H9 (cell line): Measurements from ENCODE around the gene COG3. TPM values are rescaled to one million over a fixed set of nuclear protein-coding genes. Genes with fewer than 3 reads are reported as not detected.

ENCODE experiments used
- DNase-seq: peaks from one replicate; pipeline ENCODE4 v3.0.0-alpha.2; 2017
- H2AFZ ChIP-seq: one replicate; pipeline ENCODE4 v1.6.1; 2013; ENCODE audit warnings: mild to moderate bottlenecking, low read length, control low read depth, moderate library complexity
- H2AK5ac ChIP-seq: 2 replicates; pipeline ENCODE4 v1.6.1; 2013; ENCODE audit warnings: low read length, control low read depth, mixed read lengths; ENCODE audit not compliant: insufficient read length
- H2BK120ac ChIP-seq: one replicate; pipeline ENCODE4 v1.6.1; 2013; ENCODE audit warnings: low read depth, mild to moderate bottlenecking, low read length, control low read depth, inconsistent platforms; ENCODE audit not compliant: poor library complexity, severe bottlenecking
- H2BK12ac ChIP-seq: 2 replicates; pipeline ENCODE4 v1.6.1; 2013; ENCODE audit warnings: low read length, control low read depth, mixed read lengths, low read depth; ENCODE audit not compliant: insufficient read length
- H2BK15ac ChIP-seq: 2 replicates; pipeline ENCODE4 v1.6.1; 2013; ENCODE audit warnings: low read depth, low read length, control low read depth
- H2BK20ac ChIP-seq: one replicate; pipeline ENCODE4 v1.6.1; 2013; ENCODE audit warnings: low read depth, mild to moderate bottlenecking, low read length, control low read depth, inconsistent platforms; ENCODE audit not compliant: poor library complexity, severe bottlenecking
- H2BK5ac ChIP-seq: 2 replicates; pipeline ENCODE4 v1.6.1; 2013; ENCODE audit warnings: low read length, control low read depth, mixed read lengths; ENCODE audit not compliant: insufficient read length
- H3K14ac ChIP-seq: 2 replicates; pipeline ENCODE4 v1.6.1; 2013; ENCODE audit warnings: low read length, control low read depth; ENCODE audit not compliant: insufficient read depth
- H3K18ac ChIP-seq: 2 replicates; pipeline ENCODE4 v1.6.1; 2013; ENCODE audit warnings: low read depth, mild to moderate bottlenecking, mixed read lengths, low read length, control low read depth; ENCODE audit not compliant: insufficient read length
- H3K23ac ChIP-seq: 2 replicates; pipeline ENCODE4 v1.6.1; 2013; ENCODE audit warnings: low read length, control low read depth, mixed read lengths, low read depth; ENCODE audit not compliant: insufficient read length
- H3K23me2 ChIP-seq: 2 replicates; pipeline ENCODE4 v1.6.1; 2013; ENCODE audit warnings: low read depth, mild to moderate bottlenecking, mixed read lengths, low read length, control low read depth; ENCODE audit not compliant: insufficient read length, poor library complexity, severe bottlenecking
- H3K27ac ChIP-seq: 2 replicates; pipeline ENCODE4 v1.5.1; 2013; ENCODE audit warnings: low read length, control low read depth, mixed read lengths, low read depth; ENCODE audit not compliant: insufficient read length
- H3K27me3 ChIP-seq: 2 replicates; pipeline ENCODE4 v1.6.1; 2013; ENCODE audit warnings: low read length, control low read depth, inconsistent platforms; ENCODE audit not compliant: insufficient read depth
- H3K4ac ChIP-seq: 2 replicates; pipeline ENCODE4 v1.6.1; 2013; ENCODE audit warnings: low read depth, mild to moderate bottlenecking, control low read depth, inconsistent platforms, low read length, moderate library complexity
- H3K4me1 ChIP-seq: 2 replicates; pipeline ENCODE4 v1.6.1; 2013; ENCODE audit warnings: low read length, control low read depth, inconsistent platforms; ENCODE audit not compliant: insufficient read depth
- H3K4me2 ChIP-seq: 2 replicates; pipeline ENCODE4 v1.6.1; 2013; ENCODE audit warnings: low read length, control low read depth, mixed read lengths; ENCODE audit not compliant: insufficient read length, insufficient read depth
- H3K56ac ChIP-seq: 2 replicates; pipeline ENCODE4 v1.6.1; 2013; ENCODE audit warnings: low read depth, mild to moderate bottlenecking, mixed read lengths, low read length, control low read depth; ENCODE audit not compliant: insufficient read length
- H3K79me1 ChIP-seq: 2 replicates; pipeline ENCODE4 v1.6.1; 2013; ENCODE audit warnings: low read depth, mild to moderate bottlenecking, moderate library complexity, low read length, control low read depth, inconsistent platforms; ENCODE audit not compliant: insufficient read depth, poor library complexity, severe bottlenecking
- H3K79me2 ChIP-seq: 2 replicates; pipeline ENCODE4 v1.6.1; 2013; ENCODE audit warnings: low read length, control low read depth, inconsistent platforms; ENCODE audit not compliant: insufficient read depth
- H3K9ac ChIP-seq: 2 replicates; pipeline ENCODE4 v1.6.1; 2013; ENCODE audit warnings: low read length, control low read depth, mixed read lengths; ENCODE audit not compliant: insufficient read length; ENCODE audit errors: extremely low read depth
- H3K9me3 ChIP-seq: one replicate; pipeline ENCODE4 v1.6.1; 2013; ENCODE audit warnings: low read depth, low read length, inconsistent platforms; ENCODE audit not compliant: control insufficient read depth
- H3T11ph ChIP-seq: one replicate; pipeline ENCODE4 v1.6.1; 2013; ENCODE audit warnings: mild to moderate bottlenecking, low read length, control low read depth, inconsistent platforms
- H4K20me1 ChIP-seq: one replicate; pipeline ENCODE4 v1.6.1; 2013; ENCODE audit not compliant: control insufficient read depth, insufficient read length, insufficient read depth
- H4K5ac ChIP-seq: 2 replicates; pipeline ENCODE4 v1.6.1; 2013; ENCODE audit warnings: low read depth, mild to moderate bottlenecking, mixed read lengths, low read length, control low read depth; ENCODE audit not compliant: insufficient read length
- H4K8ac ChIP-seq: replicated peaks from 2 replicates; pipeline ENCODE4 v1.6.1; 2013; ENCODE audit warnings: low read length, control low read depth, mixed read lengths, low read depth; ENCODE audit not compliant: insufficient read length
- H4K91ac ChIP-seq: 2 replicates; pipeline ENCODE4 v1.6.1; 2013; ENCODE audit warnings: low read depth, mild to moderate bottlenecking, moderate library complexity, mixed read lengths, low read length, control low read depth; ENCODE audit not compliant: insufficient read length
- H3K27ac Mint-ChIP-seq, 3 experiments: 2 replicates in 2 of 3; 3 replicates in 1 of 3; pipeline ENCODE4 v1.8.0; 2020 to 2021; ENCODE audit warnings: mixed read lengths in 3 of 3, mild to moderate bottlenecking in 1 of 3, moderate library complexity in 1 of 3
- H3K27me3 Mint-ChIP-seq: 2 replicates; pipeline ENCODE4 v1.8.0; 2021; ENCODE audit warnings: low read depth, mild to moderate bottlenecking, moderate library complexity, mixed read lengths
- H3K36me3 Mint-ChIP-seq, 3 experiments: 2 replicates in 2 of 3; 3 replicates in 1 of 3; pipeline ENCODE4 v1.8.0; 2020 to 2021; ENCODE audit warnings: low read depth in 3 of 3, mixed read lengths in 3 of 3; ENCODE audit not compliant: insufficient read depth in 1 of 3
- H3K4me1 Mint-ChIP-seq, 2 experiments: 2 replicates each; pipeline ENCODE4 v1.8.0; 2020; ENCODE audit warnings: mixed read lengths in 2 of 2
- H3K4me3 Mint-ChIP-seq, 2 experiments: 2 replicates in 1 of 2; 3 replicates in 1 of 2; pipeline ENCODE4 v1.8.0; 2020 to 2021; ENCODE audit warnings: mild to moderate bottlenecking in 2 of 2, mixed read lengths in 2 of 2, moderate library complexity in 1 of 2
- H3K9me3 Mint-ChIP-seq, 2 experiments: 2 replicates in 1 of 2; 3 replicates in 1 of 2; pipeline ENCODE4 v1.8.0; 2020; ENCODE audit warnings: mild to moderate bottlenecking in 2 of 2, mixed read lengths in 2 of 2, moderate library complexity in 1 of 2
- WGBS: extraction: QIAGEN DNeasy Blood & Tissue Kit; methylation state at CpG from one replicate; pipeline ENCODE4 v1.1.7; 2013; ENCODE audit warnings: missing lambda C conversion rate, low lambda C conversion rate, mixed read lengths; ENCODE audit not compliant: insufficient read length; ENCODE audit errors: extremely low coverage; 5-methylcytosine and 5-hydroxymethylcytosine counted together
- total RNA-seq: library from RNA; stranded (reverse); gene quantifications from 2 replicates; pipeline ENCODE4 v1.2.1, GENCODE V29; 2021
- TF ChIP-seq, protein P1 (sequence below): fragments of 200-600 bp; sonication (generic); conservative IDR thresholded peaks from 3 replicates; pipeline ENCODE4 v1.8.0; 2021; ENCODE audit warnings: antibody characterized with exemption, mild to moderate bottlenecking

The COG3 gene
- total RNA-seq, 1 experiment from 2014 or later = 16.5 TPM

DNA sequence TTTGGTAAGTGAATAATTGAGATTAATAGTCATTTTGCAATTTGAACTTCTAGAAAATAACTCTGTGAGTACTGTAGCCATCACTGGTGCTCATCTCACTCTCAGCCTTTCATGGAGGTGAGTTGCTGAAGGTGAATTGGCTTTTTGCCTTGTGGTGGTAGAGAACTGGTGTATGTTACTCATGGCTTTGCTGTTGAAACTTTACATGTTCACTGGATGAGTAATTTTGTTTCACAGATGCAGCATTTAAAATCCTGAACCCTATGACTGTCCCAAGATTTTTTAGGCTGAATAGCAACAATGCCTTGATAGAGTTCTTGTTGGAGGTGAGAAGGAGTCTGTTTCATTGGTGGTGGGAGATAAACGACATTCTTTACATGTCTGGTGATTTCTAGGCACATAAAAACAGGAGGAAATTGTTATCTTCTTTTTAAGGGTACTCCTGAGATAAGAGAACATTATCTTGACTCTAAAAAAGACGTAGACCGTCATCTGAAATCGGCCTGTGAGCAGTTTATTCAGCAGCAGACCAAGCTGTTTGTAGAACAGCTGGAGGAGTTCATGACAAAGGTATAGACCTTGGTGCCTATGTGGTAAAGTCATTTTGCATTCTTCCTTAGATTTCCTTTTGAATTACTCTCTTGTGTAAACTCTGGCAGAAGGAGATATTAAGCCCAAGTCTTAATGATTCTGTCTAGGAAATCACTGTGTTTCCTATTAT lies 53.9 kb downstream of the COG3 start:
- no peak overlapping the region; a peak in 1 of 7 replicates for H3K27ac Mint-ChIP-seq
- Histone ChIP-seq H3K23me2 (no peaks in the 10 kb centered on the region), H3K27me3 (no peaks in the 10 kb centered on the region), H4K20me1 (no peaks in the 10 kb centered on the region), H4K8ac (no peak overlapping the region), H3K79me2 (no peaks in the 10 kb centered on the region), H3K4ac (no peak overlapping the region), H3K23ac (no peak overlapping the region), H3K27ac (no peak overlapping the region), H2BK120ac (no peak overlapping the region), H3K9me3 (no peaks in the 10 kb centered on the region), H2BK20ac (no peak overlapping the region), H3T11ph (no peak overlapping the region), H3K14ac (no peak overlapping the region), H2BK5ac (no peak overlapping the region), H4K91ac (no peak overlapping the region), H2AK5ac (no peak overlapping the region), H3K56ac (no peak overlapping the region), H2AFZ (no peak overlapping the region), H3K79me1 (no peaks in the 10 kb centered on the region), H2BK12ac (no peak overlapping the region), H3K18ac (no peak overlapping the region), H3K4me2 (no peak overlapping the region), H2BK15ac (no peak overlapping the region), H4K5ac (no peak overlapping the region), H3K4me1 (no peaks in the 10 kb centered on the region), H3K9ac (no peak overlapping the region)
- TF ChIP-seq, protein P1, sequence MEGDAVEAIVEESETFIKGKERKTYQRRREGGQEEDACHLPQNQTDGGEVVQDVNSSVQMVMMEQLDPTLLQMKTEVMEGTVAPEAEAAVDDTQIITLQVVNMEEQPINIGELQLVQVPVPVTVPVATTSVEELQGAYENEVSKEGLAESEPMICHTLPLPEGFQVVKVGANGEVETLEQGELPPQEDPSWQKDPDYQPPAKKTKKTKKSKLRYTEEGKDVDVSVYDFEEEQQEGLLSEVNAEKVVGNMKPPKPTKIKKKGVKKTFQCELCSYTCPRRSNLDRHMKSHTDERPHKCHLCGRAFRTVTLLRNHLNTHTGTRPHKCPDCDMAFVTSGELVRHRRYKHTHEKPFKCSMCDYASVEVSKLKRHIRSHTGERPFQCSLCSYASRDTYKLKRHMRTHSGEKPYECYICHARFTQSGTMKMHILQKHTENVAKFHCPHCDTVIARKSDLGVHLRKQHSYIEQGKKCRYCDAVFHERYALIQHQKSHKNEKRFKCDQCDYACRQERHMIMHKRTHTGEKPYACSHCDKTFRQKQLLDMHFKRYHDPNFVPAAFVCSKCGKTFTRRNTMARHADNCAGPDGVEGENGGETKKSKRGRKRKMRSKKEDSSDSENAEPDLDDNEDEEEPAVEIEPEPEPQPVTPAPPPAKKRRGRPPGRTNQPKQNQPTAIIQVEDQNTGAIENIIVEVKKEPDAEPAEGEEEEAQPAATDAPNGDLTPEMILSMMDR = no peak
- no peak for DNase-seq
- H3K36me3 Mint-ChIP-seq = peaks cover 19 to 45% (median 43%) of the 10 kb centered on the region in 3 experiments; a peak in 6 of 7 replicates
- no CpG with 5 or more reads among the region's 4 CpGs for WGBS
- H3K4me3 Mint-ChIP-seq = no peak overlapping the region
- H3K9me3 Mint-ChIP-seq = no peaks in the 10 kb centered on the region
- no peaks in the 10 kb centered on the region for H3K27me3 Mint-ChIP-seq
- peaks cover 0 to under 1% of the 10 kb centered on the region in 2 experiments; a peak in 1 of 4 replicates for H3K4me1 Mint-ChIP-seq
